Left ventricle myocardium inferior (tissue), 1 donor: ENCODE results near the gene IL6. TPM values are rescaled to one million over a fixed set of nuclear protein-coding genes. Genes with fewer than 3 reads are reported as not detected.
"Not testable (repeated sequence)": the region's sequence is repeated elsewhere in the genome, so short reads cannot be mapped to it uniquely, and the experiment has no call there.

Source experiments
- DNase-seq: peaks from one replicate; pipeline ENCODE4 v3.0.0-alpha.2; 2020
- H3K27ac ChIP-seq: fragments of 200-600 bp; replicated peaks from 2 replicates; pipeline ENCODE4 v1.8.0; 2021
- H3K27me3 ChIP-seq: fragments of 200-600 bp; 2 replicates; pipeline ENCODE4 v1.8.0; 2021; ENCODE audit warnings: low read depth
- H3K36me3 ChIP-seq: fragments of 200-600 bp; 2 replicates; pipeline ENCODE4 v1.8.0; 2021
- H3K4me1 ChIP-seq: fragments of 200-600 bp; 2 replicates; pipeline ENCODE4 v1.8.0; 2021
- H3K4me3 ChIP-seq: fragments of 200-600 bp; 2 replicates; pipeline ENCODE4 v1.8.0; 2021; ENCODE audit warnings: mild to moderate bottlenecking, moderate library complexity
- H3K9me3 ChIP-seq: fragments of 200-600 bp; replicated peaks from 2 replicates; pipeline ENCODE4 v1.8.0; 2021
- CTCF ChIP-seq: fragments of 200-600 bp; IDR thresholded peaks from 2 replicates; pipeline ENCODE4 v1.8.0; 2021; ENCODE audit warnings: antibody characterized with exemption, mild to moderate bottlenecking, borderline replicate concordance
- intact Hi-C: fragments of 100-400 bp; cut with micrococcal nuclease; formaldehyde crosslinking; loops from one replicate; pipeline ENCODE4 v1.11.0; 2022
- total RNA-seq: library from RNA; stranded (reverse); fragmentation: NEBNext Ultra II Directional; extraction: Animal tissue kit (Norgen Biotek cat#: 25700); gene quantifications from one replicate; pipeline ENCODE4 v1.2.1, GENCODE V29; 2021
- donor health status: DM: no; HTN: yes; CAD: no; lungs with severe emphysema.

Gene IL6
- total RNA-seq, 1 donor from 2014 or later, result 0.69 TPM

- TF ChIP-seq CTCF, result no peak
- no peaks in the 10 kb centered on the region for H3K9me3 ChIP-seq
- no peak overlapping the region for H3K27ac ChIP-seq
- H3K4me1 ChIP-seq, result peaks cover 8% of the 10 kb centered on the region
- H3K36me3 ChIP-seq, result no peaks in the 10 kb centered on the region
- H3K4me3 ChIP-seq, result no peak overlapping the region
- intact Hi-C loops, result no loop called here
- DNase-seq, result no peak
- H3K27me3 ChIP-seq, result no peaks in the 10 kb centered on the region
Measured at GRCh38 chr7:22702516-22702915, 24.5 kb upstream of the IL6 start.

GRCh38 chr7:22703107-22703855 lies 23.7 kb upstream of the IL6 start:
- H3K27me3 ChIP-seq, DNase-seq, H3K27ac ChIP-seq, intact Hi-C loops, H3K4me3 ChIP-seq, H3K4me1 ChIP-seq, H3K36me3 ChIP-seq, H3K9me3 ChIP-seq: not testable (repeated sequence)

- H3K4me1 ChIP-seq, intact Hi-C loops, H3K27me3 ChIP-seq, DNase-seq, H3K36me3 ChIP-seq, H3K4me3 ChIP-seq, H3K27ac ChIP-seq, H3K9me3 ChIP-seq: not testable (repeated sequence)
Measured at GRCh38 chr7:22703978-22704610, 22.9 kb upstream of the IL6 start.

- intact Hi-C loops, H3K4me1 ChIP-seq, H3K9me3 ChIP-seq, H3K36me3 ChIP-seq, H3K4me3 ChIP-seq, DNase-seq, H3K27ac ChIP-seq, H3K27me3 ChIP-seq: not testable (repeated sequence)
Measured at GRCh38 chr7:22704722-22705121, 22.3 kb upstream of the IL6 start.

- DNase-seq, H3K36me3 ChIP-seq, H3K4me3 ChIP-seq, H3K9me3 ChIP-seq, intact Hi-C loops, H3K4me1 ChIP-seq, H3K27ac ChIP-seq, H3K27me3 ChIP-seq: not testable (repeated sequence)
Measured at GRCh38 chr7:22705874-22706273, 21.1 kb upstream of the IL6 start.

- H3K4me3 ChIP-seq, DNase-seq, intact Hi-C loops, H3K4me1 ChIP-seq, H3K36me3 ChIP-seq, H3K27ac ChIP-seq, H3K27me3 ChIP-seq, H3K9me3 ChIP-seq: not testable (repeated sequence)
Measured at GRCh38 chr7:22707026-22707691, 19.8 kb upstream of the IL6 start.

- H3K36me3 ChIP-seq, H3K4me3 ChIP-seq, DNase-seq, H3K27ac ChIP-seq, H3K27me3 ChIP-seq, H3K4me1 ChIP-seq, intact Hi-C loops, H3K9me3 ChIP-seq: not testable (repeated sequence)
Measured at GRCh38 chr7:22708214-22708613, 18.8 kb upstream of the IL6 start.

GRCh38 chr7:22708677-22709061 lies 18.3 kb upstream of the IL6 start:
- intact Hi-C loops, H3K27ac ChIP-seq, H3K36me3 ChIP-seq, H3K4me1 ChIP-seq, H3K27me3 ChIP-seq, H3K4me3 ChIP-seq, H3K9me3 ChIP-seq, DNase-seq: not testable (repeated sequence)

GRCh38 chr7:22709062-22709829 lies 17.8 kb upstream of the IL6 start:
- DNase-seq, H3K36me3 ChIP-seq, H3K4me1 ChIP-seq, H3K27ac ChIP-seq, H3K4me3 ChIP-seq, H3K27me3 ChIP-seq, H3K9me3 ChIP-seq, intact Hi-C loops: not testable (repeated sequence)
